SW 1271 (cell line): ENCODE measurements around the gene DNMT3L.
"Not testable (repeated sequence)": the region's sequence is repeated elsewhere in the genome, so short reads cannot be mapped to it uniquely, and the experiment has no call there.

Experiments used
- DNase-seq, 2 experiments: peaks; one replicate each; lab custom pipeline; 2025; lab: John Stamatoyannopoulos, UW

Gene DNMT3L

GRCh38 chr21:44261675-44262295 is at the start of gene DNMT3L:
Gene DNMT3L (minus strand): TSS chr21:44261897. CDS start chr21:44261259, 638 bp downstream.
- no peak for DNase-seq

- no peak for DNase-seq
Measured at GRCh38 chr21:44310628-44311507, 49.2 kb upstream of the DNMT3L start.

- DNase-seq, result no peak
Measured at GRCh38 chr21:44306936-44307704, 45.4 kb upstream of the DNMT3L start.

- DNase-seq, result no peak
Measured at GRCh38 chr21:44305691-44306090, 44.0 kb upstream of the DNMT3L start.

GRCh38 chr21:44304877-44305293 is 43.2 kb upstream of the DNMT3L start:
- DNase-seq, result peak; percentile 3 to 20

GRCh38 chr21:44304011-44304616 is 42.4 kb upstream of the DNMT3L start:
- DNase-seq, result no peak

GRCh38 chr21:44303490-44303981 is 41.8 kb upstream of the DNMT3L start:
- no peak for DNase-seq

- DNase-seq, result not testable (repeated sequence)
Measured at GRCh38 chr21:44302573-44303401, 41.1 kb upstream of the DNMT3L start.

GRCh38 chr21:44301961-44302406 is 40.3 kb upstream of the DNMT3L start:
- DNase-seq, result no peak

GRCh38 chr21:44301141-44301540 is 39.4 kb upstream of the DNMT3L start:
- DNase-seq, result no peak

GRCh38 chr21:44300262-44300959 is 38.7 kb upstream of the DNMT3L start:
- DNase-seq, result peak in 1 of 2 experiments; percentile 31

- DNase-seq, result peak in 1 of 2 experiments; percentile 38
Measured at GRCh38 chr21:44299458-44300261, 38.0 kb upstream of the DNMT3L start, which contains the start of gene PFKL. Gene PFKL (plus strand): TSS chr21:44300053. CDS start chr21:44300106, 53 bp downstream.

GRCh38 chr21:44299085-44299457 is 37.4 kb upstream of the DNMT3L start:
- DNase-seq, result no peak

- DNase-seq, result peak in 1 of 2 experiments; percentile 4
Measured at GRCh38 chr21:44298301-44298700, 36.6 kb upstream of the DNMT3L start.

GRCh38 chr21:44297525-44298290 is 36.0 kb upstream of the DNMT3L start:
- peak; percentile 36 to 63 for DNase-seq

GRCh38 chr21:44296916-44297315 is 35.2 kb upstream of the DNMT3L start:
- DNase-seq, result no peak

- no peak for DNase-seq
Measured at GRCh38 chr21:44296103-44296519, 34.4 kb upstream of the DNMT3L start.

- no peak for DNase-seq
Measured at GRCh38 chr21:44295646-44296045, 33.9 kb upstream of the DNMT3L start.
